Psoas muscle (tissue), 8 donors: ENCODE results near the gene IFI27L2. TPM values are rescaled to one million over a fixed set of nuclear protein-coding genes. Genes with fewer than 3 reads are reported as not detected.

Experiments
- ATAC-seq, 4 donors: fragments of 200-7000 bp; cut with Tn5 transposase; one replicate each; pipeline ENCODE4 v1.9.1; 2020; ENCODE audit warnings: moderate library complexity in 3 of 4, mild to moderate bottlenecking in 2 of 4
- DNase-seq, 2 donors: peaks; one replicate each; pipeline ENCODE4 v3.0.0-alpha.2; 2020
- H3K27ac ChIP-seq: fragments of 200-600 bp; one replicate; pipeline ENCODE4 v1.8.0; 2022
- H3K27me3 ChIP-seq, 3 donors: fragments of 200-600 bp in 1 of 3; one replicate each; pipeline versions ENCODE4 v1.6.1 to v1.8.0; 2013 to 2022; ENCODE audit warnings: low read length in 2 of 3, mild to moderate bottlenecking in 2 of 3, moderate library complexity in 1 of 3; ENCODE audit not compliant: insufficient read depth in 3 of 3
- H3K36me3 ChIP-seq, 2 donors: fragments of 200-600 bp in 1 of 2; one replicate each; pipeline versions ENCODE4 v1.6.1 to v1.8.0; 2013 to 2022; ENCODE audit warnings: low read depth in 1 of 2, mild to moderate bottlenecking in 1 of 2, moderate library complexity in 1 of 2; ENCODE audit not compliant: insufficient read depth in 1 of 2
- H3K4me1 ChIP-seq: fragments of 200-600 bp; one replicate; pipeline ENCODE4 v1.8.0; 2022
- H3K4me3 ChIP-seq: fragments of 200-600 bp; one replicate; pipeline ENCODE4 v1.8.0; 2022; ENCODE audit warnings: mild to moderate bottlenecking
- H3K9me3 ChIP-seq: fragments of 200-600 bp; one replicate; pipeline ENCODE4 v1.8.0; 2022
- CTCF ChIP-seq: fragments of 200-600 bp; IDR thresholded peaks from one replicate; pipeline ENCODE4 v1.8.0; 2022; ENCODE audit warnings: antibody characterized with exemption
- WGBS, 3 donors: extraction: QIAGEN DNeasy Blood & Tissue Kit; methylation state at CpG; one replicate each; pipeline versions ENCODE4 v1.1.6 to v1.1.7; 2013; 5-methylcytosine and 5-hydroxymethylcytosine counted together
- intact Hi-C, 2 donors: fragments of 100-400 bp; cut with DNase I; formaldehyde crosslinking; loops; one replicate each; pipeline versions ENCODE4 v1.11.0 to v1.14.2; 2022
- polyA plus RNA-seq, 3 donors: library from polyadenylated mRNA; stranded (reverse); fragments of 200-250 nt; gene quantifications; one replicate each; pipeline ENCODE4 v1.2.3, GENCODE V29; 2013
- total RNA-seq, 4 donors: library from RNA; stranded (reverse); fragmentation: NEBNext Ultra II Directional in 2 of 4; extraction: Animal tissue kit (Norgen Biotek cat#: 25700) in 2 of 4; gene quantifications; one replicate each; pipeline versions ENCODE4 v1.2.1 to v1.2.4, GENCODE V29; 2021 to 2023
- donor health status: healthy with polysubstance abuse.
- donor health status: DM: no; HTN: no; CAD: no; lungs with moderate emphysema.
- donor health status: Bipolar disorder and iron deficiency.
- donor health status: healthy.
- donor health status: DM: yes; HTN: yes; CAD: no.
- donor health status: DM: no; HTN: no; CAD: no.
- donor health status: DM: no; HTN: no; CAD: no.
- donor health status: DM: yes; HTN: yes; CAD: no.

IFI27L2 gene
- total and polyA plus RNA-seq, 7 donors = 4.9 to 12.5 (median 6.5) TPM

DNA sequence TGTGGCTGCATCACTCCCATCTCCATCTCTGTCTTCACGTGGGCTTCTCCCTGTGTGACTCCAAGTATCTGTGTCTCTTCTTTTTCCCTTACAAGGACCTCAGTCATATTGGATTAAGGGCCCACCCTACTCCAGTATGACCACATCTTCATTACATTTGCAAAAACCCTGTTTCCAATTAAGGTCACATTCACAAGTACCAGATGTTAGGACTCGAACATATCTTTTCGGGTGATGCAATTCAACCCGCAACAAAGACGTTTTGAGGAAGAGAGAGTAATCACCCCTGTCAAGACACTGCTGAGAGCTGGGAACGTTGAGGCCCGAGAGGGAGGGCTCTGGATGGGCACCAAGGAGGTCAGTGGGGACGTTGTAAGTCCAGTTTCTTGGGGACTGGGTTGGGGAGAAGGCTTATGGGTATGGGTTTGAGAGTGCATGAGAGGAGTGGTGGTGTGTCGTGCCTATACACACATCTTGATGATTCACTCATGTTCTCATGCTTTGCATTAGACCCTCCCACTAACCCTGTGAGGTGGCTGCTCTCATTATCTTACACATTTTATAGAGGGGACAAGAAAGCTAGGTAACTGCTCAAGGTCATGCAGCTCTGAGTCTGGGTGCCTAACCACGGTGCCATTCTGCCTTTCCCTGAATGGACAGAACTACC, 30.9 kb downstream of the IFI27L2 start:
- ATAC-seq = no peak

DNA sequence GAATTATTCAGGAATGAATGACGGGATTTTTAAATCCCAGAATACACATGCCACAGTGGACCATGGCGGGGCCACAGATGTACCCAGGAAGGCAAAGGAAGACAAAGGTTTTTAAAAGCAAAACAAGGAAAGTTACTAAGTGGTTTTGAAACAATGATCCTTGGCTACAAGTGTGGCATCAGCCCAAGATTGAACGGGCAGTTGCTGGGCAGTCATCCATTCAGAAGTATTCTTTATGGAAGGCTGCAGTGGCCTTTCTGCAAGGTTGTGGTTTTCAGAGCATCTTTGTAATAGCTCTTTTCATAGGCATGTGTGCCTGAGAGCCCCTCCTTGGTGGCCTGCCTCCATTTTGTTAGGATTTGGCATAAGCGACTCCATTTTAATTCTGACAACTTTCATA, 32.3 kb downstream of the IFI27L2 start:
- H3K27me3 ChIP-seq = no peaks in the 10 kb centered on the region
- peaks cover 0 to 16% of the 10 kb centered on the region in 2 donors for H3K36me3 ChIP-seq
- ATAC-seq (no peak), DNase-seq (no peak)
- H3K9me3 ChIP-seq = no peaks in the 10 kb centered on the region
- no peak overlapping the region for H3K4me3 ChIP-seq
- H3K4me1 ChIP-seq = no peaks in the 10 kb centered on the region
- no peak for TF ChIP-seq CTCF
- intact Hi-C loops = no loop called here
- 89 to 92% (median 91%) methylated on average over 4 of the region's 4 CpGs for WGBS, 3 donors
- H3K27ac ChIP-seq = no peak overlapping the region

More for the DNA sequence above, 30.9 kb downstream of the IFI27L2 start:
- Histone ChIP-seq H3K4me1 (no peaks in the 10 kb centered on the region), H3K9me3 (no peaks in the 10 kb centered on the region), H3K36me3 (peaks cover 0 to 16% of the 10 kb centered on the region in 2 donors), H3K27me3 (no peaks in the 10 kb centered on the region), H3K27ac (no peak overlapping the region), H3K4me3 (no peak overlapping the region)
- no peak for TF ChIP-seq CTCF
- 65 to 76% (median 73%) methylated on average over 10 of the region's 10 CpGs for WGBS, 3 donors
- intact Hi-C loops = no loop called here
- DNase-seq = no peak

DNA sequence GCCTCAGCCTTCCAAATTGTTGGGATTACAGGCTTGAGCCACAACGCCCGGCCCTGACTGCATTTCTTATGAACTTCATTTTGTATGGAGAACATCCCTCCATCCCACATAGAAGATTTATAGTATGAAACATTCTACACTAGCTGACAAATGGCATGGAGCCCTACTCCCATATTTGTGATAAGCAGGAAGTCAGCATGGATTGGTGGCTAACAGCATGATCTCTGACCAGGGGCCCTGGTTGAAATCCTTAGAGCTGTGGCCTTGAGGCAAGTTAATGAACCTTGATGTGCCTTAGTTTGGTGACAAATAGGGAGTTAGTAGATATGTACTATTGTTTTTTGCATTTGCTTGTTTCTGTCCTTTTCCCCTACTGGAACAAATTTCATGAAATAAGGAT, 36.0 kb downstream of the IFI27L2 start:
- Histone ChIP-seq H3K36me3 (peaks cover 0 to 13% of the 10 kb centered on the region in 2 donors), H3K4me1 (no peaks in the 10 kb centered on the region), H3K9me3 (no peaks in the 10 kb centered on the region), H3K27ac (no peak overlapping the region), H3K27me3 (no peaks in the 10 kb centered on the region), H3K4me3 (no peak overlapping the region)
- no peak for TF ChIP-seq CTCF
- WGBS, 3 donors = 95 to 99% (median 95%) methylated on average over 2 of the region's 2 CpGs
- intact Hi-C loops = no loop called here
- ATAC-seq (no peak), DNase-seq (no peak)

- no peaks in the 10 kb centered on the region for H3K27me3 ChIP-seq
- H3K27ac ChIP-seq = no peak overlapping the region
- no peak overlapping the region for H3K4me3 ChIP-seq
- no peak for TF ChIP-seq CTCF
- intact Hi-C loops = no loop called here
- DNase-seq (no peak), ATAC-seq (no peak)
- no peaks in the 10 kb centered on the region for H3K9me3 ChIP-seq
- no peaks in the 10 kb centered on the region for H3K36me3 ChIP-seq
- 89 to 98% (median 94%) methylated on average over 4 of the region's 4 CpGs for WGBS, 3 donors
- no peaks in the 10 kb centered on the region for H3K4me1 ChIP-seq
Observed at GRCh38 chr14:94089479-94089878, 39.9 kb downstream of the IFI27L2 start.

GRCh38 chr14:94088516-94088915, 40.9 kb downstream of the IFI27L2 start:
- Histone ChIP-seq H3K9me3 (no peaks in the 10 kb centered on the region), H3K27me3 (no peaks in the 10 kb centered on the region), H3K4me3 (no peak overlapping the region), H3K36me3 (no peaks in the 10 kb centered on the region), H3K27ac (no peak overlapping the region), H3K4me1 (no peaks in the 10 kb centered on the region)
- intact Hi-C loops = no loop called here
- DNase-seq (no peak), ATAC-seq (no peak)
- TF ChIP-seq CTCF = no peak
- WGBS, 3 donors = 85 to 89% (median 87%) methylated on average over 5 of the region's 5 CpGs
